ENCODE measurements around the gene SLC1A4. TPM values are rescaled to one million over a fixed set of nuclear protein-coding genes. Genes with fewer than 3 reads are reported as not detected.

Gene SLC1A4
- total and polyA plus RNA-seq, 8 donors, result 10.9 to 72.7 (median 23.1) TPM

- DNase-seq (no peak), ATAC-seq (no peak), FAIRE-seq (no peak)
- intact Hi-C loops (cut with DNase I), result no loop called here
- no peak for TF ChIP-seq CTCF (IDR thresholded peaks at IDR 0.05)
- H3K36me3 ChIP-seq, result peaks cover 0 to 2% (median 0%) of the 10 kb centered on the region in 3 donors
- 93 to 94% methylated on average over 13 of the region's 13 CpGs for WGBS, 2 donors
- no peaks in the 10 kb centered on the region for H3K27me3 ChIP-seq
- H3K9me3 ChIP-seq, result no peaks in the 10 kb centered on the region
- no peak overlapping the region for H3K4me3 ChIP-seq
- no peak overlapping the region for H3K27ac ChIP-seq
- peaks cover 0 to 9% (median 8%) of the 10 kb centered on the region in 3 donors for H3K4me1 ChIP-seq
Measured at GRCh38 chr2:65026704-65027464, 37.7 kb downstream of the SLC1A4 start.

GRCh38 chr2:65027616-65028244 lies 38.5 kb downstream of the SLC1A4 start:
- 64 to 68% methylated on average over 8 of the region's 8 CpGs for WGBS, 2 donors
- no peak for FAIRE-seq
- H3K27ac ChIP-seq, result peak overlapping the region in 2 of 4 donors; percentile 1 to 31
- no peak overlapping the region for H3K4me3 ChIP-seq
- intact Hi-C loops (cut with DNase I), result no loop called here
- peaks cover 0 to 16% (median 10%) of the 10 kb centered on the region in 3 donors for H3K4me1 ChIP-seq
- no peaks in the 10 kb centered on the region for H3K36me3 ChIP-seq
- no peak for TF ChIP-seq CTCF (IDR thresholded peaks at IDR 0.05)
- no peak for ATAC-seq
- no peak for DNase-seq
- no peaks in the 10 kb centered on the region for H3K9me3 ChIP-seq
- H3K27me3 ChIP-seq, result no peaks in the 10 kb centered on the region

- WGBS, 2 donors, result 66 to 70% methylated on average over 11 of the region's 11 CpGs
- Histone ChIP-seq H3K36me3 (no peaks in the 10 kb centered on the region), H3K4me1 (peaks cover 0 to 16% (median 10%) of the 10 kb centered on the region in 3 donors), H3K27me3 (no peaks in the 10 kb centered on the region), H3K9me3 (no peaks in the 10 kb centered on the region), H3K27ac (peak overlapping the region; percentile 19 to 81 (median 71)), H3K4me3 (peak overlapping the region in 1 of 4 donors; percentile 11)
- no peak for ATAC-seq
- DNase-seq, result no peak
- FAIRE-seq, result no peak
- TF ChIP-seq CTCF (IDR thresholded peaks at IDR 0.05), result no peak
- intact Hi-C loops (cut with DNase I), result no loop called here
Measured at GRCh38 chr2:65030476-65031332, 41.5 kb downstream of the SLC1A4 start.

- TF ChIP-seq CTCF (IDR thresholded peaks at IDR 0.05), result no peak
- H3K9me3 ChIP-seq, result no peaks in the 10 kb centered on the region
- FAIRE-seq, result no peak
- no peaks in the 10 kb centered on the region for H3K27me3 ChIP-seq
- WGBS, 2 donors, result 8 to 12% methylated on average over 8 of the region's 8 CpGs
- H3K27ac ChIP-seq, result peak overlapping the region; percentile 19 to 81 (median 71)
- peak in 4 of 6 donors; percentile 36 to 50 (median 42) for DNase-seq
- no peaks in the 10 kb centered on the region for H3K36me3 ChIP-seq
- peak overlapping the region in 1 of 4 donors; percentile 11 for H3K4me3 ChIP-seq
- intact Hi-C loops (cut with DNase I), result no loop called here
- peaks cover 0 to 16% (median 10%) of the 10 kb centered on the region in 3 donors for H3K4me1 ChIP-seq
- ATAC-seq, result peak; percentile 72 to 81 (median 77)
Measured at GRCh38 chr2:65031341-65032018, 42.3 kb downstream of the SLC1A4 start.

Measured in pancreas (tissue), 10 donors.